GM18519 (cell line): ENCODE data around the gene TMEM95.
A peak's percentile ranks its signal among the peaks of the same experiment; 100 is the strongest.

Experiments
- ATAC-seq: cut with Tn5 transposase; IDR thresholded peaks from one replicate; pipeline ENCODE4 v1.9.1; 2021; ENCODE audit warnings: mild to moderate bottlenecking, moderate library complexity; ENCODE audit not compliant: unreplicated experiment, low FRiP score

Gene TMEM95

DNA sequence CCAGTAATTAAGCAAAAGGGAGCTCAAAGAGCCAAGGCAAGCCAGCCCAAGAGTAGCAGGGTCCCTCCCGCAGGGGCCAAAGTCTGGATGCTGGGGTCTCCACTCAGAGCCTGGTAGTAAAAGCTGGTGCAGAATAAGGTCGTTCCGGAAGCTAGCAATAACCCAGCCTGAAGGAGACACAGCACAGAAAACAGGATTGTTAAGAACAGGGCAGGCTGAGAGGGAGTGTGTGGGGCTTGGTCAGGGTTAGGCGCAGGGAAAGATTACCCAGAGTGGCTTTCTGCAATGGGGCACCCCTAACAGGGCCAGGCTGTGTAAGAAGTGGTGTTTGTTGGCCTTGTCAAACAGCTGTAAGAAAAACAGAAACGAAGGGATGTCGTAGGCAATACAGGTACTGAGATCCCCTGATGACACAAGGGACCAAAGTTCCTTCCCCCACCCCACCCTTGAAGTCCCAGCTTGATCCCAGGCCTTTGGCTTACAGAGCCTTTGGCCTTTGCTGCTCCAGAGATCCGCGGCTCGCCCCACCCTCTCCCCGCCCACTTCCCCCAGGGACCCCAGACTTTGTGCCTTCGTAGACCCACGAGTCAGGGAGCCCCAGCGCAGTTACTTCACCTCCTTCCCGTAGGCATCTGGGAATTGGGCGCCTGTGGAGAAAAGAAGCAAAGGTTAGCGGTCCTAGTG lies 48.2 kb downstream of the TMEM95 start:
- no peak for ATAC-seq

DNA sequence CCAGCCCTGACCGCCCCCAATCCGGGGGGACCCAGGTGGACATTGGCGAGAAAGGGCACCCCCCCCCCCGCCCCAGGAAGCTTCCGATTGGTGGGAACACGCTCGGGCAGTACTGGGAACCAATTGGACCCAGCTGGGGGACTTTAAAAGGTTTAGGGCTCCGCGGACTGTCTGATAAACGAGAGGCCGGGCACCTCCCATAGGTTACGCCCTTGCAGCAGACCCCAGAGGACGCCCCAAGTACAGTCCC lies 48.7 kb downstream of the TMEM95 start:
- ATAC-seq: no peak

DNA sequence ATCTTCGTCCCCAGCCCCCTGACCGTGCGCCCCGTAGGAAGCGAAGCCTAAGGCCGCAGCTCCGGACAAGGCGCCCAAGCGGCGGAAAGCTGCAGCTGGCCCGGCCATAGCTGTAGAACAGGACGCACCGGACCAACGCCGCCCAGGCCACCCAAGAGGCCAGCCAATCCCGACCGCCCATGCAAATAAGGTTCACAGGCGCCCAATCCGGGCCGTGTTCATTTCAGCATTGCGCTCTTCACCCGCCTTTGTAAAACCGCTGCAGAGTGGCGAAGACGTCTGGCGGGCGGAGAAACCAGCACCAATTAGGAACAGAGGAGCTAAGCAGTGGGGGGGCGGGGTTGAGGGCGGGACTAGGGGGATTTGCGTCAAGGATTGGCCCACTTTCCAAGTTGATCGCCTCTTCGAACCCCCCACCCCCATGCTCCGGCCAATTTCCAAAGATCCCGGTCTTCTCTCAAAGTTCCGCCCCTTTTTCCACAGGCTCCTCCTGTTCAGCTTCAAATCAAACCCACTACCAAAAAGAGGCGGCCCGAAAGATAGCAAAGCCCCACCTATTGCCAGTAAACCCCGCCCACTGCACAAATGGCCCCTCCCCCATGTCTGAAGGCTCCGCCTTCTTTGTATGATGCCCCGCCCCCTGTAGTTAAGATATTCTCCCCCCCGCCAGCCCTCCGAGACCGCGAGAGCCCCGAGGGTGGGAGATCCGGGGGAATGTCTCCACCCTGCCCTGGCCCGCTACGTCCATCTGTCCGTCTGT lies 49.2 kb downstream of the TMEM95 start, which contains the start of gene TMEM256:
Gene TMEM256 (minus strand): TSS at position 121 of the 760 bp plus-strand sequence. CDS start 13 bp downstream, at position 108.
- peak; percentile 67 for ATAC-seq

DNA sequence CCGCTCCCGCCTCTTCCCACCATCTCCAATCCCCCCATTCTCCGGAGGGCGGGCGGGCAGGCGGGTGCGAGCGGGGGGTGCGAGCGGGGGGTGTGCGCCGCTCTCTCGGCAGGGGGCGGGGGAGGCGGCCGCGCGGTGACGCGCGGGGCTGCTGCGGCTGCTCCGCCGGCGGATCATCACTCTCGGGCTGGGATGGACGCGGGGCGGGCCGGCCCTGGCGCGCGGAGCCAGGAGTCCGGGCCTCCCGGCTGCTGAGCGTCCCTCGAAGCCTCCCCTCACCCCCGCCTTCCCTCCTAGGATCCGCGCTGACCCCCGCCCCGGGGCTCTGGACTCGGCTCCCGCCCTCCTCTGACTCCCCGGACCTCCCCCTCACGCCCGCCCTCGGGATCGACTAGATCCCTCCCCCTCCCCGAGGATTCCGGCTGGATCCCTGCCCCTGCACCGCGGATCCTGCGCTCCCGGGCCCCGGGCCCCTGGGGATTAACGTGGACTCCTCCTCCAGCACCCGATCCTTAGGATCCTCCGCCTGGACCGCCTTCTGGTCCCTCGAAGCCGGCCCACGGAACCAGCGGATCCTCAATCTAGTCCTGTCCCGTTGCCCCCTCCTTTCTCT lies 49.9 kb downstream of the TMEM95 start:
- no peak for ATAC-seq

DNA sequence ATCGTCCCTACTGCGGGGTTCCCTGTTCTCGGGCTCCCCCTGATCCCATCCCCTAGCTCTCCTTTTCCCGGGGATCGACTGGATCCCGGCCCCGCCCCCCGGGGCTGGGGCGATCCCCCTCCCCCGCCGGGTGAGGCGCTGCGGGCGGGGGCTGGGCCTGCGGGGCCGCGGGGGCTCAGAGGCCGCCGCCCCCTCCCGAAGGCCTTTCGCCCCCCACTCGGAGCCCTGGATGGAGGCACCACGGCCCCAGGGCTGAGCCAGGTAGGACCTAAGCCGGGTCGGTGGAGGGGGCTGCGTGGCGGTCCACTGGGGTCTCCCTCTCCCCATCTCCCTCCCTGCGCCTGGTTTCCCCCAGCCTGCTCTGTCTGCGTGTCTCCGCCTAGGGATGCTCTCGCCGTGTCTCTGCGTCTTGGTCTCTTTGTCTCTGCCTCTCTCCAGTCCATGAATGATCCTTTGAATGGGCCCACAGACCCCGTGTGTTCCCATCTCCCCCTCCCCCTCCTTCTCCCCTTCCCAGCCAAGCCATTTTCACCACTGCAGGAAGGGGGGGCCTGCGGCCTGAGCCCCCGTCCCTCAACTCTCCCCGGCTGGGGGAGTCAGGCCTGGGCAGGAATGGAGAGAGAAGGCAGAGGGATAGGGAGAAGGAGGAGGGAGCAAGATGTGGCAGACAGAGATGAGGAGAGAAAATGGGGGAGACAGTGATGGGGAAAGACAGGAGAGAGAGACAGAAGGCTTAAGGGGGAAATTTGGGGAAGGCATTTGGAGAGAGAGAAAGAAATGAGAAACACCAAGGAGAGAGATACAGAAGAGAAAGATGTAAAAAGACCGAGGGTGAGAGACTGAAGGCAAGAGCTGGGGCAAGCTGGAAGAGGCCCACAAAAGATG lies 50.6 kb downstream of the TMEM95 start:
- ATAC-seq: no peak

DNA sequence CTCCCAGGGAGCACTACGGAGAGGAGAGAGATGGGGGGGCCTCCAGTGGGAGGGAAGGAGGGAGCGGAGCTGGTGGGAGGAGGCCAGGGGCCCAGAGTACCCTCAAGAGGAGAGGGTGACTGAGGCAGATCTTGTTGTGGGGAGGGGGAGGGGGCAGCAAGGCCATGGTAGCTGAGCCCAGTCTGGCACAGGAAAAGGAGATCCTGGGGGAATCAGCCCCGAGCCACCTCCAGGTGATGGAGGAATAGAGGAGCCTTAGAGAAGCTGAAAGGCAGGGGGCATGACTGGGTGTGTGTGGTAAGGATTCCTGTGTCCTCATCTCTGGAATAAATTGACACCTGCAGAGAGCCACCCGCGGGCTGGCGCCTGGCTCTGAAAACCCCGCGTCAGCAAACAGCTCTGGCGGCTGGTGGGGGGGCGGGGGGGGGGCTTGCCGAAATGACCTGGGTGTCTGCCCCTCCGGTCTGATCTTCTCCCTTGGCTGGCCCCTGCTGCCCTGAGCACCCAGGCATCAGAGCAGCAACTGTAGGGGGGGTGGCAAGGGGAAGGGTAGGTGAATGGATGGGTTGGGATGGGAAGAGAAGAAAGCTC lies 51.4 kb downstream of the TMEM95 start:
- no peak for ATAC-seq
